ENCODE data around the gene STAB1. TPM values are rescaled to one million over a fixed set of nuclear protein-coding genes. Genes with fewer than 3 reads are reported as not detected.

The STAB1 gene
- total and polyA plus RNA-seq, 3 donors from 2014 or later: 41.7 to 71.9 (median 58.6) TPM

- Histone ChIP-seq H3K9me3 (no peaks in the 10 kb centered on the region), H3K27me3 (no peaks in the 10 kb centered on the region), H3K27ac (no peak overlapping the region), H3K4me1 (peaks cover 5% of the 10 kb centered on the region), H3K4me3 (no peak overlapping the region), H3K36me3 (ENCODE audit: low read depth, missing control alignments) (no peaks in the 10 kb centered on the region)
- TF ChIP-seq CTCF (IDR thresholded peaks at IDR 0.05): no peak
- no peak for TF ChIP-seq POLR2A (IDR thresholded peaks at IDR 0.05)
- 90 to 92% methylated on average over 6 to 11 of the region's 11 CpGs for WGBS, 2 donors
- intact Hi-C loops (cut with DNase I; ENCODE audit: low total_unique reads): no loop called here
- no peak for DNase-seq
Observed at GRCh38 chr3:52501046-52501445, 5.9 kb downstream of the STAB1 start.

GRCh38 chr3:52502001-52502400 lies 6.9 kb downstream of the STAB1 start:
- H3K4me1 ChIP-seq: peaks cover 5% of the 10 kb centered on the region
- H3K9me3 ChIP-seq: no peaks in the 10 kb centered on the region
- no peaks in the 10 kb centered on the region for H3K36me3 ChIP-seq (ENCODE audit: low read depth, missing control alignments)
- no peak overlapping the region for H3K27ac ChIP-seq
- intact Hi-C loops (cut with DNase I; ENCODE audit: low total_unique reads): no loop called here
- H3K27me3 ChIP-seq: no peaks in the 10 kb centered on the region
- WGBS, 2 donors: 85 to 100% methylated on average over 2 to 11 of the region's 11 CpGs
- no peak for TF ChIP-seq CTCF (IDR thresholded peaks at IDR 0.05)
- no peak for TF ChIP-seq POLR2A (IDR thresholded peaks at IDR 0.05)
- H3K4me3 ChIP-seq: no peak overlapping the region
- no peak for DNase-seq

- Histone ChIP-seq H3K36me3 (ENCODE audit: low read depth, missing control alignments) (no peaks in the 10 kb centered on the region), H3K27ac (no peak overlapping the region), H3K27me3 (no peaks in the 10 kb centered on the region), H3K9me3 (no peaks in the 10 kb centered on the region), H3K4me3 (no peak overlapping the region), H3K4me1 (peaks cover 5% of the 10 kb centered on the region)
- intact Hi-C loops (cut with DNase I; ENCODE audit: low total_unique reads): no loop called here
- DNase-seq: no peak
- WGBS, 2 donors: 74 to 100% methylated on average over 2 to 10 of the region's 11 CpGs
- no peak for TF ChIP-seq CTCF (IDR thresholded peaks at IDR 0.05)
- TF ChIP-seq POLR2A (IDR thresholded peaks at IDR 0.05): no peak
Observed at GRCh38 chr3:52502808-52503350, 7.7 kb downstream of the STAB1 start.

GRCh38 chr3:52503788-52504424 lies 8.8 kb downstream of the STAB1 start:
- intact Hi-C loops (cut with DNase I; ENCODE audit: low total_unique reads): no loop called here
- no peak overlapping the region for H3K27ac ChIP-seq
- no peaks in the 10 kb centered on the region for H3K27me3 ChIP-seq
- DNase-seq: no peak
- TF ChIP-seq POLR2A (IDR thresholded peaks at IDR 0.05) (no peak), CTCF (IDR thresholded peaks at IDR 0.05) (no peak)
- 78 to 86% methylated on average over 15 to 23 of the region's 23 CpGs for WGBS, 2 donors
- no peaks in the 10 kb centered on the region for H3K36me3 ChIP-seq (ENCODE audit: low read depth, missing control alignments)
- H3K4me3 ChIP-seq: no peak overlapping the region
- peaks cover 5% of the 10 kb centered on the region for H3K4me1 ChIP-seq
- no peaks in the 10 kb centered on the region for H3K9me3 ChIP-seq

GRCh38 chr3:52504977-52505376 lies 9.8 kb downstream of the STAB1 start:
- H3K27ac ChIP-seq: no peak overlapping the region
- H3K9me3 ChIP-seq: no peaks in the 10 kb centered on the region
- no peak for DNase-seq
- intact Hi-C loops (cut with DNase I; ENCODE audit: low total_unique reads): no loop called here
- H3K36me3 ChIP-seq (ENCODE audit: low read depth, missing control alignments): no peaks in the 10 kb centered on the region
- no peak overlapping the region for H3K4me3 ChIP-seq
- peaks cover 5% of the 10 kb centered on the region for H3K4me1 ChIP-seq
- no peaks in the 10 kb centered on the region for H3K27me3 ChIP-seq
- 90% methylated on average over 10 of the region's 10 CpGs for WGBS, 2 donors
- TF ChIP-seq CTCF (IDR thresholded peaks at IDR 0.05): no peak
- no peak for TF ChIP-seq POLR2A (IDR thresholded peaks at IDR 0.05)

All from testis (tissue), 3 donors.